ENCODE measurements around the gene NEURL1B.

NEURL1B gene

DNA sequence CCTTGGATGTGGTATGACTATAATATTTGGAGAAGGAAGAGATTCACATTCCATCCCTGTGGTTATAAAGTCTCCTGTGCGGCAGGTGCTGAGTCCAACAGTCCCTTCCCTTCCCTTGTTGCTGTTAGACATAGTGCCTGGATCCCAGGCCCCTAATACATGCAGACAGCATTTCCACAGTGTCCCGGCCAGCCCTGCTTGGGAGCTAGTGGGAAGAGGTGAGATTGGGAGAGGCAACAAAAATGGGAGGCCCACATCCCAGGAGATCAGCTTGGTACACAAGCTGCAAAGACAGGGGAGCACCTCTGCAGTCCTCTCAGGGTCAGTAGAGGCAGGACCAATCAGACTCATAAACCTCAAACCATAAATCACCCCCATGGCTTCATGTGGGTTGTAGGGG lies 3.3 kb upstream of the NEURL1B start:
- Mint-ChIP-seq H3K4me1 (peaks cover 13% of the 10 kb centered on the region), H3K9me3 (no peaks in the 10 kb centered on the region), H3K4me3 (peak overlapping the region in 2 of 3 experiments; percentile 34 to 53), H3K27me3 (ENCODE audit: low read depth) (peaks cover 37% of the 10 kb centered on the region), H3K27ac (no peak overlapping the region), H3K36me3 (ENCODE audit: low read depth) (no peaks in the 10 kb centered on the region)
- TF ChIP-seq, protein P1, sequence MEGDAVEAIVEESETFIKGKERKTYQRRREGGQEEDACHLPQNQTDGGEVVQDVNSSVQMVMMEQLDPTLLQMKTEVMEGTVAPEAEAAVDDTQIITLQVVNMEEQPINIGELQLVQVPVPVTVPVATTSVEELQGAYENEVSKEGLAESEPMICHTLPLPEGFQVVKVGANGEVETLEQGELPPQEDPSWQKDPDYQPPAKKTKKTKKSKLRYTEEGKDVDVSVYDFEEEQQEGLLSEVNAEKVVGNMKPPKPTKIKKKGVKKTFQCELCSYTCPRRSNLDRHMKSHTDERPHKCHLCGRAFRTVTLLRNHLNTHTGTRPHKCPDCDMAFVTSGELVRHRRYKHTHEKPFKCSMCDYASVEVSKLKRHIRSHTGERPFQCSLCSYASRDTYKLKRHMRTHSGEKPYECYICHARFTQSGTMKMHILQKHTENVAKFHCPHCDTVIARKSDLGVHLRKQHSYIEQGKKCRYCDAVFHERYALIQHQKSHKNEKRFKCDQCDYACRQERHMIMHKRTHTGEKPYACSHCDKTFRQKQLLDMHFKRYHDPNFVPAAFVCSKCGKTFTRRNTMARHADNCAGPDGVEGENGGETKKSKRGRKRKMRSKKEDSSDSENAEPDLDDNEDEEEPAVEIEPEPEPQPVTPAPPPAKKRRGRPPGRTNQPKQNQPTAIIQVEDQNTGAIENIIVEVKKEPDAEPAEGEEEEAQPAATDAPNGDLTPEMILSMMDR (IDR thresholded peaks at IDR 0.05; ENCODE audit: unreplicated experiment in 3 of 3), result no peak

DNA sequence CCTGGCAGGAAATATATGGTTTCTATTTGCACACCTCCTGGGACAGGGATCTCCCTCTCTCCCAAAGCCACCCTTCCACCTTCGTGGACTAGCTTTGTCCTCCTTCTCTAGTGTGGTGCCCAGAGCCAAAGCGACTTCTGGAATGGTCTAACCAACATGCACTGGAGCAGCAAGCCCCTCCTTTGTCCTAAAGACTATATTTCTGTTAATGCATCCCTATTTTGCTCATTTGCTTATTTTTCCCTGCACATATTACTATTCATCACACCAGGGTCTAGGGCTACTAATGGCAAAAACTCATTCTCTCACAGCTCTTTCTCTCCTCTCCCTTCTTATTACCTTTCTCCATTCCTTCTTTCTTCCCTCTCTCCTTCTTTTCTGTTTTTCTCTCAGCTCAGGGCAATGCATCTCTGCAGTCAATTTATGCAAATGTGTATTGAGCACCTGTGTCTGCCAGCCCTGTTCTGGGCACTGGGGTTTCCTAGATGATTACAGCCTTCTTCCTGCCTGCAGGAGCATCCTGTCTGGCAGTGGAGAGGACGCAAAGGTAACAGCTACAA lies 2.8 kb upstream of the NEURL1B start:
- no peak overlapping the region for H3K4me3 Mint-ChIP-seq
- H3K9me3 Mint-ChIP-seq, result no peaks in the 10 kb centered on the region
- H3K4me1 Mint-ChIP-seq, result peaks cover 19% of the 10 kb centered on the region
- TF ChIP-seq, protein P1 (IDR thresholded peaks at IDR 0.05; ENCODE audit: unreplicated experiment in 3 of 3), result no peak
- no peak overlapping the region for H3K27ac Mint-ChIP-seq
- no peaks in the 10 kb centered on the region for H3K36me3 Mint-ChIP-seq (ENCODE audit: low read depth)
- H3K27me3 Mint-ChIP-seq (ENCODE audit: low read depth), result peaks cover 38% of the 10 kb centered on the region

DNA sequence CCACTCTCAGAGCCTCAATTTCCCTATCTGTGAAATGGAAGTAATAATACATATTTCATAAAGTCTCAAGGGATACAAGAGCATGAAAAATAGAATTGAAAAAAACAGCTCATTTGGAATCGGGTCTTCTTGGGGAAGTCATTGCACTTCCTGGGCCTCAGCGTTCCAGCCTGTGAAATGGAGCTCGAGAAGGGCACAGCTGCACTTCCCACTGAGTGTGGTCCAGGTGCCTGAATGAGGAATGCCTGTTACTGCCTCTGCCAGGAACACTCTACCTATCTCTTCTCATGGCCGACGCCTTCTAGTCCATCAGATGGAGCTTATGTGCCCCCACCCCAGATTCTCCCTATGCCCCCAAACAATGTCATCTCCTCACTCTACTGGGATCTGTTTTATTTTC lies 924 bp upstream of the NEURL1B start:
- peaks cover 32% of the 10 kb centered on the region for H3K4me1 Mint-ChIP-seq
- H3K9me3 Mint-ChIP-seq, result no peaks in the 10 kb centered on the region
- peaks cover 35% of the 10 kb centered on the region for H3K27me3 Mint-ChIP-seq (ENCODE audit: low read depth)
- H3K27ac Mint-ChIP-seq, result peak overlapping the region in 2 of 3 experiments; percentile 50 to 67
- H3K4me3 Mint-ChIP-seq, result peak overlapping the region; percentile 73 to 81 (median 76)
- no peaks in the 10 kb centered on the region for H3K36me3 Mint-ChIP-seq (ENCODE audit: low read depth)
- TF ChIP-seq, protein P1 (IDR thresholded peaks at IDR 0.05; ENCODE audit: unreplicated experiment in 3 of 3), result no peak

DNA sequence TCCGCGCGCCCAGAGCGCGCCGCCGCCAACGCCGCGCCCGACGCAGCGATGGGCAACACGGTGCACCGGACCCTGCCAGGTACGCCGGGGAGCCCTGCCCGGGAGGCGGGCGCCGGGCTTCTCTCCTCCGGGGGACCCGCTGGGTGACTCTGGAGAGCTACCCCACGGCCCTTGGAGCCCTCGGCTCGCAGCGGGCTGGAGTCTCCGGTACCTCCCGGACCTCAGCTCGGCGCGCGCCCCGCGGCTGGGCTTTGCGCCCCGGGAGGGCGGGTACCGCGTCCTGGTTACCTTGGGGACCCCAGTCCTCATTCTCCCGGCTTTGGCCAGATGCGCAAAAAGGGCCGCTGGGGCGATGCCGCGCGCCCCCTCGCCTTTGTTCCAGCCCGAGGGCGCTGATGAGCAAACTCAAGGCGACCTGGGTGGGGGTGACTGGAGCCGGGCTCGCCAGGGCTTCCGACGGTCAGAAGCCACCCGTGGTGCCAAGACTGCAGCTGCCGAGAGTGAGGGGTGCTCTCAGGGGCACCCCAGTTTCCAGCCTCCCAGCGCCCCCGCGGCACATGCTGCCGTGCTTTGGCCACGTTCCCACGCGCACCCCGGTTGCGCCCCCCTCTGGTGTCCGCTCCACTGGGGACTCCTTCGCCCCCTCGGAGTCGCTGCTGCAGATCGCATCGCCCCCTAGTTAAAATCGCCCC lies 442 bp downstream of the NEURL1B start:
- H3K36me3 Mint-ChIP-seq (ENCODE audit: low read depth), result no peaks in the 10 kb centered on the region
- TF ChIP-seq, protein P1 (IDR thresholded peaks at IDR 0.05; ENCODE audit: unreplicated experiment in 3 of 3), result peak in 2 of 3 experiments; percentile 18 to 31

DNA sequence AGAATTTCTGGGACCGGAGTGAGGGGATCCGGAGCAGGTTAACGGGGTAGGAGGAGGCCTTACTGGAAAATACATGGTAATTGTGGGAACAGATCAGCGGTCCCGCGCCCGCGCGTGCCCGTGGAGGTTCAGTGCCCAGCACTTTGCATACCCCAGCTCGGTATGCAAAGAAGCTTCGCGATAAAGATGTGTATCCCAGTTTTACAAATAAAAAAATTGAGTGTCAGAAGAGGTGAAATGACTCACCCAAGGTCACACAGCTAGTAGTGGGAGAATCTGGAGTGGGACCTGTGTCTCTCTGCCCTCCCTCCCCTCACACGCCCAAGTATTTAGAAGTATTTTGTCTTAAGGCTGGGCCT lies 967 bp downstream of the NEURL1B start:
- TF ChIP-seq, protein P1 (IDR thresholded peaks at IDR 0.05; ENCODE audit: unreplicated experiment in 3 of 3), result peak in 1 of 3 experiments; percentile 8
- H3K36me3 Mint-ChIP-seq (ENCODE audit: low read depth), result no peaks in the 10 kb centered on the region
- peaks cover 33% of the 10 kb centered on the region for H3K27me3 Mint-ChIP-seq (ENCODE audit: low read depth)
- peak overlapping the region; percentile 66 to 85 (median 84) for H3K4me3 Mint-ChIP-seq
- peak overlapping the region in 2 of 3 experiments; percentile 28 to 41 for H3K27ac Mint-ChIP-seq
- H3K9me3 Mint-ChIP-seq, result no peaks in the 10 kb centered on the region
- peaks cover 49% of the 10 kb centered on the region for H3K4me1 Mint-ChIP-seq

More for the DNA sequence above, 442 bp downstream of the NEURL1B start:
- Mint-ChIP-seq H3K27ac (no peak overlapping the region), H3K4me3 (peak overlapping the region; percentile 66 to 85 (median 84)), H3K9me3 (no peaks in the 10 kb centered on the region), H3K27me3 (ENCODE audit: low read depth) (peaks cover 33% of the 10 kb centered on the region), H3K4me1 (peaks cover 44% of the 10 kb centered on the region)
